GM13976 (cell line): ENCODE results near the gene POU4F2.
"Not testable (repeated sequence)": the region's sequence is repeated elsewhere in the genome, so short reads cannot be mapped to it uniquely, and the experiment has no call there.

Experiments used
- DNase-seq: peaks from one replicate; pipeline ENCODE4 v3.0.0; 2012; ENCODE audit warnings: low spot score
- CTCF ChIP-seq: IDR thresholded peaks from 2 replicates; pipeline ENCODE4 v1.5.1; 2012; ENCODE audit warnings: borderline replicate concordance, mild to moderate bottlenecking; ENCODE audit not compliant: insufficient read depth; ENCODE audit errors: extremely low read depth, missing control alignments, control extremely low read depth
- in situ Hi-C: fragments of 300-500 bp; cut with MboI; formaldehyde crosslinking; loops from one replicate; pipeline ENCODE4 v1.12.0; 2022; ENCODE audit warnings: low sequenced_read_pairs, mixed read lengths, inconsistent platforms; ENCODE audit not compliant: unreplicated experiment

The POU4F2 gene

GRCh38 chr4:146650034-146650433, 11.3 kb downstream of the POU4F2 start:
- no peak for TF ChIP-seq CTCF
- in situ Hi-C loops: no loop called here
- DNase-seq: no peak

- peak; percentile 29 for DNase-seq
- in situ Hi-C loops: no loop called here
- no peak for TF ChIP-seq CTCF
Measured at GRCh38 chr4:146654687-146655520, 16.2 kb downstream of the POU4F2 start.

GRCh38 chr4:146655521-146655856, 16.8 kb downstream of the POU4F2 start:
- no peak for TF ChIP-seq CTCF
- in situ Hi-C loops: no loop called here
- DNase-seq: no peak

- in situ Hi-C loops: no loop called here
- DNase-seq: no peak
- TF ChIP-seq CTCF: no peak
Measured at GRCh38 chr4:146661367-146661766, 22.7 kb downstream of the POU4F2 start.

- DNase-seq, in situ Hi-C loops: not testable (repeated sequence)
Measured at GRCh38 chr4:146663968-146664311, 25.2 kb downstream of the POU4F2 start.

GRCh38 chr4:146674829-146675570, 36.3 kb downstream of the POU4F2 start:
- in situ Hi-C loops: no loop called here

More at GRCh38 chr4:146674829-146675570, 36.3 kb downstream of the POU4F2 start:
- DNase-seq: no peak
- TF ChIP-seq CTCF: no peak
